ENCODE data around the gene ZNF490.

ZNF490 gene

DNA sequence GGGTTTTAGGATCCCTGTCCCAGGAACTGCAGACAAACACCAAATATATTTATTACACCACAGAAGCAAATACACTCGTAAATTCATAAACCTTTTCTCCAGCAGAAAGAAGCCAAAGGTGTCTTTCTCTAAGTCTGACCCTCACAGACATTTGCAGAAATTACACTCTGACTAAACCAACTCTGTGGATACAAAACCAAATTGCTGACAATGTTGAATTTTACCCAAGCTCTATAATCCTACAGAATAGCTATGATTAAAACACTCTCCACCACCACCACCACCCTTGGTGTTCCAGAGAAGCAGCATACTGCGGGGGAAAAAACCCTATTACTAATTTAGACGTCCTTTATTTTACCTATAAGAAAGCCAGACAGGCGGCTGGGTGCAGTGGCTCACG is 64.5 kb downstream of the ZNF490 start:
- H3K27ac ChIP-seq = no peak overlapping the region
- DNase-seq (ENCODE audit: low read depth, low spot score) = no peak

GRCh38 chr19:12545267-12545666 is 65.3 kb downstream of the ZNF490 start:
- no peak for DNase-seq (ENCODE audit: low read depth, low spot score)
- no peak overlapping the region for H3K27ac ChIP-seq

DNA sequence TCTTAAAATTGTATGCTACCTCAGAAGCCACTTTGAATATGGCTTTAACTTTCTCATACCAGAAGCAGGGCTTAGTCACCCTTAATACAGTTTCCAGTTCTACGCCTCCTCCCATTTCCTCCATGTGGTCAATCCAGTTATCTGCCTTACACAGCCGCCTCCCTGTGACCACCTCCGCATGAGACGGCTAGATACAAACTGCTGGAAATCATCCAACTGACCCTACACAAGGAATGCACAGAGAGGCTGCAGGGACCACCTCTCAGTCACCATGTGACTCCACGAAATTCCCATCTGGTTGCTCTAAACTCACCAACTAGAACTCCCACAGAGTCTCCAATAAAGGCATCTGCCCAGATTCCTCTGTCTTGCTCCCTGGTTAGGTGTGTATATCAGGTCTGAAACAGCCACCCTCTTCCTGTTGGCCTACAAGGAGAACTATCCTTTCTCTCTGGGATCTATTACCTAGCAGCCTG is 66.2 kb downstream of the ZNF490 start:
- H3K27ac ChIP-seq = peak overlapping the region; percentile 41
- DNase-seq (ENCODE audit: low read depth, low spot score) = no peak

DNA sequence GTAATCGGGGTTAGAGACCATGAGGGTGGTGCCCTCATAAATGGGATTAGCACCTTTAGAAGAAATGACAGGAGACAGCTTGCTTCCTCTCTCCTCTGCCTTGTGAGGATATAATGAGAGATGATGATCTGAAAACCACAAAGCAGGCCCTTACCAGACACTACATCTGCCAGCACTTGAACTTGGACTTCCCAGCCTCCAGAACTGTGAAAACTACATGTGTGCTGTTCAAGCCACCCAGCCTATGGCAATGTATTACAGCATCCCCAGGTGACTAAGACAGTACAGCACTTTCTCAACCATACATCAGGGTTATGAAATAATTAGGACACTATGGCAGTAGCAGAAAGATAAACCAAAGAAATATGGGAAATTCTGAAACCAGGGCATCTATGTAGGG is 66.8 kb downstream of the ZNF490 start:
- peak; percentile 26 for DNase-seq (ENCODE audit: low read depth, low spot score)
- H3K27ac ChIP-seq = peak overlapping the region; percentile 41
